Liver (tissue), 9 donors: ENCODE results near the gene RPL26. TPM values are rescaled to one million over a fixed set of nuclear protein-coding genes. Genes with fewer than 3 reads are reported as not detected.
"Not testable (repeated sequence)": the region's sequence is repeated elsewhere in the genome, so short reads cannot be mapped to it uniquely, and the experiment has no call there.

Source experiments
- DNase-seq: peaks from one replicate; pipeline ENCODE4 v3.0.0-alpha.2; 2017; ENCODE audit warnings: low spot score
- H3K27ac ChIP-seq, 2 donors: one replicate each; pipeline ENCODE4 v1.7.0; 2013; ENCODE audit warnings: inconsistent platforms in 2 of 2, low read length in 2 of 2, control low read depth in 1 of 2, low read depth in 1 of 2, mild to moderate bottlenecking in 1 of 2
- H3K27me3 ChIP-seq, 4 donors: one replicate each; pipeline versions ENCODE4 v1.6.1 to v1.7.0; 2013; ENCODE audit warnings: low read length in 3 of 4, inconsistent platforms in 1 of 4, mild to moderate bottlenecking in 1 of 4, moderate library complexity in 1 of 4; ENCODE audit not compliant: control insufficient read depth in 4 of 4, insufficient read depth in 4 of 4
- H3K36me3 ChIP-seq, 4 donors: one replicate each; pipeline versions ENCODE4 v1.6.1 to v1.7.0; 2013; ENCODE audit warnings: low read length in 3 of 4, mild to moderate bottlenecking in 3 of 4, low read depth in 1 of 4, moderate library complexity in 1 of 4; ENCODE audit not compliant: control insufficient read depth in 4 of 4, insufficient read depth in 3 of 4
- H3K4me1 ChIP-seq, 4 donors: one replicate each; pipeline versions ENCODE4 v1.6.1 to v1.7.0; 2013; ENCODE audit warnings: low read length in 3 of 4, mild to moderate bottlenecking in 3 of 4, moderate library complexity in 1 of 4; ENCODE audit not compliant: control insufficient read depth in 4 of 4, insufficient read depth in 4 of 4
- H3K4me3 ChIP-seq, 3 donors: one replicate each; pipeline versions ENCODE4 v1.6.1 to v1.7.0; 2013; ENCODE audit warnings: low read length in 3 of 3, control low read depth in 1 of 3, low read depth in 1 of 3, mild to moderate bottlenecking in 1 of 3
- H3K9ac ChIP-seq, 2 donors: one replicate each; pipeline ENCODE4 v1.7.0; 2013; ENCODE audit warnings: low read length in 2 of 2, mild to moderate bottlenecking in 2 of 2, moderate library complexity in 2 of 2, control low read depth in 1 of 2, low read depth in 1 of 2
- H3K9me3 ChIP-seq, 4 donors: one replicate each; pipeline versions ENCODE4 v1.6.1 to v1.7.0; 2013; ENCODE audit warnings: low read length in 3 of 4; ENCODE audit not compliant: control insufficient read depth in 4 of 4
- EGR1 ChIP-seq, 2 donors: IDR thresholded peaks; 2 replicates each; pipeline ENCODE4 v1.6.1; 2016 to 2018; ENCODE audit warnings: antibody characterized with exemption in 2 of 2, low read depth in 2 of 2
- FOXA1 ChIP-seq: IDR thresholded peaks from 2 replicates; pipeline ENCODE4 v1.6.1; 2016; ENCODE audit warnings: antibody characterized with exemption
- FOXA2 ChIP-seq: IDR thresholded peaks from 2 replicates; pipeline ENCODE4 v1.6.1; 2016; ENCODE audit warnings: antibody characterized with exemption
- GABPA ChIP-seq, 2 donors: IDR thresholded peaks in 1 of 2; conservative IDR thresholded peaks in 1 of 2; 2 replicates each; pipeline ENCODE4 v1.6.1; 2016; ENCODE audit warnings: antibody characterized with exemption in 2 of 2, mild to moderate bottlenecking in 1 of 2, moderate library complexity in 1 of 2
- HNF4A ChIP-seq, 2 donors: conservative IDR thresholded peaks; 2 replicates each; pipeline ENCODE4 v1.6.1; 2016; ENCODE audit warnings: antibody characterized with exemption in 2 of 2, mild to moderate bottlenecking in 2 of 2
- HNF4G ChIP-seq: IDR thresholded peaks from 2 replicates; pipeline ENCODE4 v1.6.1; 2016; ENCODE audit warnings: antibody characterized with exemption
- JUND ChIP-seq, 2 donors: IDR thresholded peaks; 2 replicates each; pipeline ENCODE4 v1.6.1; 2016; ENCODE audit warnings: antibody characterized with exemption in 2 of 2
- NR2F2 ChIP-seq: IDR thresholded peaks from 2 replicates; pipeline ENCODE4 v1.6.1; 2016; ENCODE audit warnings: antibody characterized with exemption
- RAD21 ChIP-seq, 2 donors: IDR thresholded peaks; 2 replicates each; pipeline ENCODE4 v1.6.1; 2016; ENCODE audit warnings: antibody characterized with exemption in 2 of 2, mild to moderate bottlenecking in 2 of 2
- RXRA ChIP-seq, 2 donors: IDR thresholded peaks; 2 replicates each; pipeline ENCODE4 v1.6.1; 2017 to 2018; ENCODE audit warnings: antibody characterized with exemption in 2 of 2, mild to moderate bottlenecking in 1 of 2
- SP1 ChIP-seq: IDR thresholded peaks from 2 replicates; pipeline ENCODE4 v1.6.1; 2018; ENCODE audit warnings: antibody characterized with exemption, mild to moderate bottlenecking
- TAF1 ChIP-seq: conservative IDR thresholded peaks from 2 replicates; pipeline ENCODE4 v1.6.1; 2016; ENCODE audit warnings: antibody characterized with exemption, mild to moderate bottlenecking
- YY1 ChIP-seq: IDR thresholded peaks from 2 replicates; pipeline ENCODE4 v1.6.1; 2016; ENCODE audit warnings: antibody characterized with exemption, mild to moderate bottlenecking
- WGBS: extraction: QIAGEN DNeasy Blood & Tissue Kit; methylation state at CpG from one replicate; pipeline ENCODE4 v1.1.7; 2013; 5-methylcytosine and 5-hydroxymethylcytosine counted together
- polyA plus RNA-seq, 2 donors: library from polyadenylated mRNA; stranded (reverse) in 1 of 2; unstranded in 1 of 2; fragments of 200-250 nt in 1 of 2; fragments of >200 nt in 1 of 2; fragmentation: Nextera tagmentation in 1 of 2; extraction: Ambion mirVana in 1 of 2; gene quantifications; one replicate each; pipeline versions ENCODE4 v1.2.1 to v1.2.3, GENCODE V29; 2013 to 2015
- total RNA-seq, 2 donors: library from RNA; depleted of rRNA; stranded (reverse); fragments of >200 nt; gene quantifications; one replicate each; pipeline ENCODE4 v1.2.3, GENCODE V29; 2014
- TF ChIP-seq, protein P1 (sequence below): fragments of 150-350 bp; IDR thresholded peaks from 2 replicates; pipeline ENCODE4 v1.5.1; 2017; ENCODE audit warnings: improper control_type of control experiment, low read depth, low read length; ENCODE audit not compliant: missing input control
- TF ChIP-seq, protein P2 (sequence below): IDR thresholded peaks from 2 replicates; pipeline ENCODE4 v1.6.1; 2016; ENCODE audit warnings: antibody characterized with exemption
- TF ChIP-seq, protein P3 (sequence below): IDR thresholded peaks from 2 replicates; pipeline ENCODE4 v1.6.1; 2016; ENCODE audit warnings: antibody characterized with exemption
- TF ChIP-seq, protein P4 (sequence below): IDR thresholded peaks from 2 replicates; pipeline ENCODE4 v1.6.1; 2016; ENCODE audit warnings: antibody characterized with exemption, mild to moderate bottlenecking
- TF ChIP-seq, protein P5 (sequence below): IDR thresholded peaks from 2 replicates; pipeline ENCODE4 v1.6.1; 2016; ENCODE audit warnings: antibody characterized with exemption
- donor health status: healthy.
- donor health status: healthy.
- donor health status: healthy.
- donor health status: healthy.
- donor health status: healthy.

The RPL26 gene
- total and polyA plus RNA-seq, 4 donors = 309 to 1,192 (median 1,053) TPM

DNA sequence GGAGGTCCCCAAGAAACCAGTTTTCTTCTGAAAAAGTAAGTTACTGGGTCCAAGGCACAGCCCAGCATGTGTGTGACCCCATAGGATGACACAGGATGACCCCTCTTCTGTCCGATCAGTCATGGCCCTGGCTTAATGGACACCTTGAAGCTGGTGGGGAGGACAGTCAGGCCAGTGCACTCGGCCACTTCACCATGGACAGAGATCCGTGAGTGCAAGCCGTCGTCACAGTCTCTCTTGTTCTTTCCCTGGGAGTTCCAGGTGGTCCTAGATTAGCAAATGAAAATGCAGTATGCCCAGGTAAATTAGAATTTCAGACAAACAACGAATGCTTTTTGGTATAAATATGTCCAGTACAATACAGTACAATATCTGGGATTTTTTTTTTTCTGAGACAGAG lies 16.0 kb upstream of the RPL26 start (continued):
- TF ChIP-seq, protein P1, sequence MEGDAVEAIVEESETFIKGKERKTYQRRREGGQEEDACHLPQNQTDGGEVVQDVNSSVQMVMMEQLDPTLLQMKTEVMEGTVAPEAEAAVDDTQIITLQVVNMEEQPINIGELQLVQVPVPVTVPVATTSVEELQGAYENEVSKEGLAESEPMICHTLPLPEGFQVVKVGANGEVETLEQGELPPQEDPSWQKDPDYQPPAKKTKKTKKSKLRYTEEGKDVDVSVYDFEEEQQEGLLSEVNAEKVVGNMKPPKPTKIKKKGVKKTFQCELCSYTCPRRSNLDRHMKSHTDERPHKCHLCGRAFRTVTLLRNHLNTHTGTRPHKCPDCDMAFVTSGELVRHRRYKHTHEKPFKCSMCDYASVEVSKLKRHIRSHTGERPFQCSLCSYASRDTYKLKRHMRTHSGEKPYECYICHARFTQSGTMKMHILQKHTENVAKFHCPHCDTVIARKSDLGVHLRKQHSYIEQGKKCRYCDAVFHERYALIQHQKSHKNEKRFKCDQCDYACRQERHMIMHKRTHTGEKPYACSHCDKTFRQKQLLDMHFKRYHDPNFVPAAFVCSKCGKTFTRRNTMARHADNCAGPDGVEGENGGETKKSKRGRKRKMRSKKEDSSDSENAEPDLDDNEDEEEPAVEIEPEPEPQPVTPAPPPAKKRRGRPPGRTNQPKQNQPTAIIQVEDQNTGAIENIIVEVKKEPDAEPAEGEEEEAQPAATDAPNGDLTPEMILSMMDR = no peak
- TF ChIP-seq TAF1 (no peak), YY1 (no peak)
- TF ChIP-seq, protein P2, sequence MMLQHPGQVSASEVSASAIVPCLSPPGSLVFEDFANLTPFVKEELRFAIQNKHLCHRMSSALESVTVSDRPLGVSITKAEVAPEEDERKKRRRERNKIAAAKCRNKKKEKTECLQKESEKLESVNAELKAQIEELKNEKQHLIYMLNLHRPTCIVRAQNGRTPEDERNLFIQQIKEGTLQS = no peak

DNA sequence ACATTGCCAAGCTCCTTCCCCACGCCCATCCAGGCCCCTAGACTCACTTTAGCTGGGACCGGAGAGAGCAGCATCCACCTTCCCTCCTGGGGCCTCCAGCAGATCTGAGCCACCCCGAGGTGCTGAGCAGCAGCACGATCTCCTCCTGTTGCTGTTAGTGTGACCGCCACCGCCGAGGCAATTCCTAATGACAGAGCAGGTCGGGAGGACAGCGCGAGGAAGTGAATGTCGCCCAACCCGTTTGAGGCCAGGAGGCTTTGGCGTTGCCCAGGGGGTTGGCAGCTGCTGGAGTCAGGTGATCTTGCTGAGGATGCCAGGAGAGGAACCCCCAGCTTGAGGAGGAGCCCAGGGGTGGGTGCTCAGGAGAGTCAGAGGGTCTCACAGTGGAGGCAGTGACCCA lies 14.6 kb upstream of the RPL26 start, which contains the start of gene RNF222:
TSS of gene RNF222 (minus strand) at position 192 of the 400 bp plus-strand sequence. CDS start 4,366 bp downstream, outside the sequence.
- no peak within 1 kb of the TSS for H3K9ac ChIP-seq
- peaks cover 0 to 6% (median 2%) of the 10 kb centered on the region in 4 donors for H3K27me3 ChIP-seq
- DNase-seq = no peak
- no peak within 1 kb of the TSS for H3K27ac ChIP-seq
- no peak within 1 kb of the TSS for H3K4me3 ChIP-seq
- no peak for TF ChIP-seq HNF4A (conservative IDR thresholded peaks at IDR 0.05)
- TF ChIP-seq FOXA2 = no peak
- TF ChIP-seq, protein P1 = no peak
- TF ChIP-seq NR2F2 = no peak
- TF ChIP-seq JUND (IDR thresholded peaks at IDR 0.05) = no peak
- TF ChIP-seq, protein P3, sequence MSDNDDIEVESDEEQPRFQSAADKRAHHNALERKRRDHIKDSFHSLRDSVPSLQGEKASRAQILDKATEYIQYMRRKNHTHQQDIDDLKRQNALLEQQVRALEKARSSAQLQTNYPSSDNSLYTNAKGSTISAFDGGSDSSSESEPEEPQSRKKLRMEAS = no peak
- TF ChIP-seq TAF1 = no peak
- TF ChIP-seq RXRA (IDR thresholded peaks at IDR 0.05) = no peak
- no peak for TF ChIP-seq HNF4G
- no peak for TF ChIP-seq EGR1 (IDR thresholded peaks at IDR 0.05; ENCODE audit: low read depth in 2 of 2)
- TF ChIP-seq SP1 = no peak
- TF ChIP-seq FOXA1 = no peak
- no peak for TF ChIP-seq RAD21 (IDR thresholded peaks at IDR 0.05)
- TF ChIP-seq, protein P4, sequence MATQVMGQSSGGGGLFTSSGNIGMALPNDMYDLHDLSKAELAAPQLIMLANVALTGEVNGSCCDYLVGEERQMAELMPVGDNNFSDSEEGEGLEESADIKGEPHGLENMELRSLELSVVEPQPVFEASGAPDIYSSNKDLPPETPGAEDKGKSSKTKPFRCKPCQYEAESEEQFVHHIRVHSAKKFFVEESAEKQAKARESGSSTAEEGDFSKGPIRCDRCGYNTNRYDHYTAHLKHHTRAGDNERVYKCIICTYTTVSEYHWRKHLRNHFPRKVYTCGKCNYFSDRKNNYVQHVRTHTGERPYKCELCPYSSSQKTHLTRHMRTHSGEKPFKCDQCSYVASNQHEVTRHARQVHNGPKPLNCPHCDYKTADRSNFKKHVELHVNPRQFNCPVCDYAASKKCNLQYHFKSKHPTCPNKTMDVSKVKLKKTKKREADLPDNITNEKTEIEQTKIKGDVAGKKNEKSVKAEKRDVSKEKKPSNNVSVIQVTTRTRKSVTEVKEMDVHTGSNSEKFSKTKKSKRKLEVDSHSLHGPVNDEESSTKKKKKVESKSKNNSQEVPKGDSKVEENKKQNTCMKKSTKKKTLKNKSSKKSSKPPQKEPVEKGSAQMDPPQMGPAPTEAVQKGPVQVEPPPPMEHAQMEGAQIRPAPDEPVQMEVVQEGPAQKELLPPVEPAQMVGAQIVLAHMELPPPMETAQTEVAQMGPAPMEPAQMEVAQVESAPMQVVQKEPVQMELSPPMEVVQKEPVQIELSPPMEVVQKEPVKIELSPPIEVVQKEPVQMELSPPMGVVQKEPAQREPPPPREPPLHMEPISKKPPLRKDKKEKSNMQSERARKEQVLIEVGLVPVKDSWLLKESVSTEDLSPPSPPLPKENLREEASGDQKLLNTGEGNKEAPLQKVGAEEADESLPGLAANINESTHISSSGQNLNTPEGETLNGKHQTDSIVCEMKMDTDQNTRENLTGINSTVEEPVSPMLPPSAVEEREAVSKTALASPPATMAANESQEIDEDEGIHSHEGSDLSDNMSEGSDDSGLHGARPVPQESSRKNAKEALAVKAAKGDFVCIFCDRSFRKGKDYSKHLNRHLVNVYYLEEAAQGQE = no peak
- no peak for TF ChIP-seq GABPA (IDR thresholded peaks at IDR 0.05 in 1 of 2, conservative IDR thresholded peaks at IDR 0.05 in 1 of 2)
- TF ChIP-seq, protein P2 = no peak
- TF ChIP-seq, protein P5, sequence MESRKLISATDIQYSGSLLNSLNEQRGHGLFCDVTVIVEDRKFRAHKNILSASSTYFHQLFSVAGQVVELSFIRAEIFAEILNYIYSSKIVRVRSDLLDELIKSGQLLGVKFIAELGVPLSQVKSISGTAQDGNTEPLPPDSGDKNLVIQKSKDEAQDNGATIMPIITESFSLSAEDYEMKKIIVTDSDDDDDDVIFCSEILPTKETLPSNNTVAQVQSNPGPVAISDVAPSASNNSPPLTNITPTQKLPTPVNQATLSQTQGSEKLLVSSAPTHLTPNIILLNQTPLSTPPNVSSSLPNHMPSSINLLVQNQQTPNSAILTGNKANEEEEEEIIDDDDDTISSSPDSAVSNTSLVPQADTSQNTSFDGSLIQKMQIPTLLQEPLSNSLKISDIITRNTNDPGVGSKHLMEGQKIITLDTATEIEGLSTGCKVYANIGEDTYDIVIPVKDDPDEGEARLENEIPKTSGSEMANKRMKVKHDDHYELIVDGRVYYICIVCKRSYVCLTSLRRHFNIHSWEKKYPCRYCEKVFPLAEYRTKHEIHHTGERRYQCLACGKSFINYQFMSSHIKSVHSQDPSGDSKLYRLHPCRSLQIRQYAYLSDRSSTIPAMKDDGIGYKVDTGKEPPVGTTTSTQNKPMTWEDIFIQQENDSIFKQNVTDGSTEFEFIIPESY = no peak
- no peak for TF ChIP-seq YY1
- H3K36me3 ChIP-seq = no peaks in the 10 kb centered on the region
- 51% methylated on average over 13 of the region's 13 CpGs for WGBS
- no peaks in the 10 kb centered on the region for H3K9me3 ChIP-seq
- no peaks in the 10 kb centered on the region for H3K4me1 ChIP-seq

DNA sequence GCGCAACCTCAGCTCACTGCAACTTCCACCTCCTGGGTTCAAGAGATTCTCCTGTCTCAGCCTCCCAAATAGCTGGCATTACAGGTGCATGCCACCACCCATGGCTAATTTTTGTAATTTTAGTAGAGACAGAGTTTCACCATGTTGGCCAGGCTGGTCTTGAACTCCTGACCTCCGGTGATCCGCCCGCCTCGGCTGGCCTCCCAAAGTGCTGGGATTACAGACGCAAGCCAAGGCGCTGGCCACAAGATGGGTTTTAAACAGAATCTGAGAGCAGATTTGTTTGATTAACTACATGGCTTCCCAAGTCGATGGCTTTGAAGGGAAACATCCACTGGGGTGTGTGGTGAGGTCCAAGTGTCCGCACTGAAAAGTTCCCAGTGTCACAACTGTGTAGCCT lies 11.5 kb upstream of the RPL26 start:
- not testable (repeated sequence) for H3K27me3 ChIP-seq, H3K27ac ChIP-seq, H3K9me3 ChIP-seq, DNase-seq, H3K4me1 ChIP-seq, H3K36me3 ChIP-seq, H3K9ac ChIP-seq, H3K4me3 ChIP-seq
- WGBS = 89% methylated on average over 9 of the region's 9 CpGs
